ENCODE measurements around the gene DTNA. TPM values are rescaled to one million over a fixed set of nuclear protein-coding genes. Genes with fewer than 3 reads are reported as not detected.

DTNA gene
- total RNA-seq, 1 experiment from 2014 or later = not detected

GRCh38 chr18:34742891-34743341 lies 32.8 kb downstream of the DTNA start:
- Histone ChIP-seq H3K36me3 (ENCODE audit: low read depth) (no peaks in the 10 kb centered on the region), H3K4me3 (no peak overlapping the region), H3K4me2 (no peak overlapping the region), H2AFZ (no peak overlapping the region), H3K4me1 (replicated peaks; ENCODE audit: insufficient read depth) (no peaks in the 10 kb centered on the region), H3K9me3 (ENCODE audit: insufficient read depth, low read depth) (no peaks in the 10 kb centered on the region), H3K79me2 (ENCODE audit: low read depth) (no peaks in the 10 kb centered on the region), H3K27me3 (ENCODE audit: insufficient read depth, low read depth) (no peaks in the 10 kb centered on the region), H4K20me1 (ENCODE audit: insufficient read depth) (no peaks in the 10 kb centered on the region), H3F3A (ENCODE audit: insufficient read depth, low read depth) (no peaks in the 10 kb centered on the region), H3K9me2 (ENCODE audit: insufficient read depth) (no peaks in the 10 kb centered on the region), H3K27ac (no peak overlapping the region)
- BruUV-seq (replicated peaks) = no TSS peak
- intact Hi-C loops (cut with micrococcal nuclease; ENCODE audit: unreplicated experiment) = no loop called here
- no peak for DNase-seq
- POLR2A ChIA-PET (ENCODE audit: unreplicated experiment) = no interaction called here
- TF ChIP-seq EZH2 (IDR thresholded peaks at IDR 0.05; ENCODE audit: low read depth) (no peak), CTCF (conservative IDR thresholded peaks at IDR 0.05) (no peak)
- CTCF ChIA-PET = no interaction called here

GRCh38 chr18:34744569-34744968 lies 34.5 kb downstream of the DTNA start:
- Histone ChIP-seq H3K79me2 (ENCODE audit: low read depth) (no peaks in the 10 kb centered on the region), H3K36me3 (ENCODE audit: low read depth) (no peaks in the 10 kb centered on the region), H2AFZ (no peak overlapping the region), H3F3A (ENCODE audit: insufficient read depth, low read depth) (no peaks in the 10 kb centered on the region), H3K4me3 (no peak overlapping the region), H3K9me2 (ENCODE audit: insufficient read depth) (no peaks in the 10 kb centered on the region), H3K4me2 (no peak overlapping the region), H3K4me1 (replicated peaks; ENCODE audit: insufficient read depth) (no peaks in the 10 kb centered on the region), H3K27me3 (ENCODE audit: insufficient read depth, low read depth) (no peaks in the 10 kb centered on the region), H3K9me3 (ENCODE audit: insufficient read depth, low read depth) (no peaks in the 10 kb centered on the region), H3K27ac (no peak overlapping the region), H4K20me1 (ENCODE audit: insufficient read depth) (no peaks in the 10 kb centered on the region)
- intact Hi-C loops (cut with micrococcal nuclease; ENCODE audit: unreplicated experiment) = no loop called here
- ChIA-PET CTCF (no interaction called here), POLR2A (ENCODE audit: unreplicated experiment) (no interaction called here)
- TF ChIP-seq CTCF (conservative IDR thresholded peaks at IDR 0.05) (no peak), EZH2 (IDR thresholded peaks at IDR 0.05; ENCODE audit: low read depth) (no peak)
- BruUV-seq (replicated peaks) = no TSS peak
- no peak for DNase-seq

GRCh38 chr18:34746614-34747013 lies 36.5 kb downstream of the DTNA start:
- no peaks in the 10 kb centered on the region for H3K27me3 ChIP-seq (ENCODE audit: insufficient read depth, low read depth)
- no TSS peak for BruUV-seq (replicated peaks)

More at GRCh38 chr18:34746614-34747013, 36.5 kb downstream of the DTNA start:
- no peaks in the 10 kb centered on the region for H3K79me2 ChIP-seq (ENCODE audit: low read depth)
- H3K9me2 ChIP-seq (ENCODE audit: insufficient read depth) = no peaks in the 10 kb centered on the region
- no peaks in the 10 kb centered on the region for H3K36me3 ChIP-seq (ENCODE audit: low read depth)
- ChIA-PET CTCF (no interaction called here), POLR2A (ENCODE audit: unreplicated experiment) (no interaction called here)
- DNase-seq = no peak
- H3K4me2 ChIP-seq = no peak overlapping the region
- intact Hi-C loops (cut with micrococcal nuclease; ENCODE audit: unreplicated experiment) = no loop called here
- H3K9me3 ChIP-seq (ENCODE audit: insufficient read depth, low read depth) = no peaks in the 10 kb centered on the region
- no peak overlapping the region for H3K4me3 ChIP-seq
- H4K20me1 ChIP-seq (ENCODE audit: insufficient read depth) = no peaks in the 10 kb centered on the region
- H3F3A ChIP-seq (ENCODE audit: insufficient read depth, low read depth) = no peaks in the 10 kb centered on the region
- no peaks in the 10 kb centered on the region for H3K4me1 ChIP-seq (replicated peaks; ENCODE audit: insufficient read depth)
- H3K27ac ChIP-seq = no peak overlapping the region
- H2AFZ ChIP-seq = no peak overlapping the region
- TF ChIP-seq CTCF (conservative IDR thresholded peaks at IDR 0.05) = no peak
- no peak for TF ChIP-seq EZH2 (IDR thresholded peaks at IDR 0.05; ENCODE audit: low read depth)
